HG03066 (cell line): ENCODE measurements around the gene CACNA1H.

Experiments
- ATAC-seq: cut with Tn5 transposase; IDR thresholded peaks from one replicate; pipeline ENCODE4 v1.9.1; 2021; ENCODE audit warnings: low read depth; ENCODE audit not compliant: unreplicated experiment

The CACNA1H gene

GRCh38 chr16:1206326-1206725 is 53.4 kb downstream of the CACNA1H start:
- no peak for ATAC-seq

GRCh38 chr16:1206786-1207185 is 53.9 kb downstream of the CACNA1H start:
- no peak for ATAC-seq

- ATAC-seq = no peak
Observed at GRCh38 chr16:1208239-1208830, 55.4 kb downstream of the CACNA1H start.

- no peak for ATAC-seq
Observed at GRCh38 chr16:1209081-1209480, 56.2 kb downstream of the CACNA1H start.

- ATAC-seq = no peak
Observed at GRCh38 chr16:1210461-1210860, 57.6 kb downstream of the CACNA1H start.

GRCh38 chr16:1211451-1212268 is 58.8 kb downstream of the CACNA1H start:
- no peak for ATAC-seq

GRCh38 chr16:1212616-1213194 is 59.8 kb downstream of the CACNA1H start:
- ATAC-seq = no peak

GRCh38 chr16:1213231-1213630 is 60.3 kb downstream of the CACNA1H start:
- no peak for ATAC-seq

GRCh38 chr16:1213796-1214372 is 61.0 kb downstream of the CACNA1H start:
- ATAC-seq = no peak

- no peak for ATAC-seq
Observed at GRCh38 chr16:1214719-1215118, 61.8 kb downstream of the CACNA1H start.

GRCh38 chr16:1215574-1216295 is 62.8 kb downstream of the CACNA1H start:
- ATAC-seq = no peak

- ATAC-seq = no peak
Observed at GRCh38 chr16:1216296-1216619, 63.4 kb downstream of the CACNA1H start.

GRCh38 chr16:1216681-1217400 is 63.9 kb downstream of the CACNA1H start:
- no peak for ATAC-seq

GRCh38 chr16:1217526-1217925 is 64.6 kb downstream of the CACNA1H start:
- no peak for ATAC-seq

- no peak for ATAC-seq
Observed at GRCh38 chr16:1218061-1218929, 65.4 kb downstream of the CACNA1H start.

GRCh38 chr16:1218930-1219611 is 66.2 kb downstream of the CACNA1H start:
- ATAC-seq = no peak

GRCh38 chr16:1220098-1220728 is 67.3 kb downstream of the CACNA1H start:
- no peak for ATAC-seq

- no peak for ATAC-seq
Observed at GRCh38 chr16:1220841-1221627, 68.1 kb downstream of the CACNA1H start.
